NCI-H1694 (cell line): ENCODE data around the gene MYH9.
A peak's percentile ranks its signal among the peaks of the same experiment; 100 is the strongest.

ENCODE experiments used
- DNase-seq: peaks from one replicate; lab custom pipeline; 2025; lab: John Stamatoyannopoulos, UW

Gene MYH9

GRCh38 chr22:36315325-36315724 is 72.4 kb downstream of the MYH9 start:
- DNase-seq: no peak

- no peak for DNase-seq
Measured at GRCh38 chr22:36311386-36312085, 76.2 kb downstream of the MYH9 start.

GRCh38 chr22:36308880-36309279 is 78.9 kb downstream of the MYH9 start:
- DNase-seq: no peak

DNA sequence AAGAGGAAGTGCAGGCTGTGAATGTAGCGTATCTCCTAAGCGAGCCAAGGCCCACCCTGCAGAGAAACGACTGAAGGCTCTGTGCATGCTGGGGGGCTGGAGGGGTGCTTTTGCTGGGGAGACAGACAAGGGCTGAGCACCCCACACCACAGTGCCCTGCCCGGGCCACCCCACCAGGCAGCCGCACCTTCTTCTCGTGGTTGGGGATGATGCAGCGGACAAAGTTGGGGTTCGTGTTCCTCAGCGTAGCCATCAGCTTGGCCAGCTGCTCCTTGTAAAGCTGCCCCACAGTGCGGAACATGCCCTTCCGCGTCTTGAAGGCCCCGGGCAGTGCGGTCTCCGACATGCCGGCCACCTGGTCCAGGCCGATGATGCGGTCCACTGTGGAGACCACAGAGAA is 81.5 kb downstream of the MYH9 start:
- no peak for DNase-seq

- DNase-seq: no peak
Measured at GRCh38 chr22:36305813-36306212, 82.0 kb downstream of the MYH9 start.

DNA sequence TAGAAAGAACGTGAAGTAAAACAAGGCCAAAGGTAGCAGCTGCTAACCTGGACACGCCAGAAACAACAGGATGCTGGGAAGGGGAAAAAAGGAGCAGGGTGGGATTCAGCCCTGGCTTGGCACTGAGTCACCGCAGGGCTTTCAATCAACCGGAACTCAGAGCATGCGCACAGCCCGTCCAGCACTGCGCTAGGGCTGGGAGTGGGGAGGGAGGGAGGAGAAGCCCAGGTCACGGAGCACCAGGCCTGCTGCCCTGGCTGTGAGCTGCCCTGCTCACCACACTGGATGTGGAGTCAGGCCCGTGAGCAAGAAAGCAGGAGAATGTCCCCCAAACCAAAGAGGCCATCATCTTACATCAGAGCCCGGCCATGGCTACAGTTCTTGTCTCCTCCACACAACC is 83.3 kb downstream of the MYH9 start:
- no peak for DNase-seq

DNA sequence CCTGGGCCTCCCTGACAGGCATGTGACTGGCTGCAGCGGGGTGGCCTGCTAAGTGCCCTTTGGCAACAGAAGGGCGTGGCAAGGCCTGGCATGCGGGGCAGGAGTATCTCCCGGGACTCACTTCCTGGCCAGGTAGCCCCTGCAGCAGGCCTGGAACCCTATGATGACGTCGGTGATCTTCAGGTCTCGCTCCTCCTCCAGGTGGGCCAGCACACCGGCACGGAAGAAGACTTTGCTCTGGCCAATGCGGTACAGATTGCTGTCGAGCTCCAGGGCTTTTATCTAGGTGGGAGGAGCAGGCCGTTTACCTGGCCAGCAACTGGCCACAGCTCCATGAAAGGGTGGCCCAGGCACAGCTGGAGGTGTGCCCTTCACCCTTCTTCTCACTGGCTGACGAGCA is 83.9 kb downstream of the MYH9 start:
- DNase-seq: no peak

GRCh38 chr22:36303115-36303467 is 84.7 kb downstream of the MYH9 start:
- DNase-seq: no peak

- no peak for DNase-seq
Measured at GRCh38 chr22:36302439-36303114, 85.2 kb downstream of the MYH9 start.

- DNase-seq: no peak
Measured at GRCh38 chr22:36301851-36302250, 85.9 kb downstream of the MYH9 start.

DNA sequence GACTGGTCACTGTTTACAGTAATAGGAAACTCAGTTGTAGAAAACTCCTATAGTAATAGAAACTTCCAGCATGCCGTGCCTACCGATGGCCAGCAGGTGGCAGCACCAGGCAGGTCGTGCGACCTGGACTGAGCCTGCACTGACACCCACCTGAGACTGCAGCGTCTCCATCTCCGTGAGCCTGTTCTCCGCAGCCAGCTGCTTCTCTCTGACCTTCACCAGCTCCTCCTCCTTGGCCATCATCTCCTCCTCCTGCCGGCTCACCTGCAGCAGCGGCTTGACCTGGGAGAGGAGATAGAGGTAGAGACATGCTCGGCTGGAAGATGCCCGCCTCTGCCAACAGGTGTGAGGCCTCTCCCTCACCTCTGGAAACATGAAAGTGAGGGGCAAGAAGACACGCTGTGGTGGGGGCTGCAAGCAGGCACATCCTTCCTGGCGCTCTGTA is 86.4 kb downstream of the MYH9 start:
- DNase-seq: peak; percentile 36

DNA sequence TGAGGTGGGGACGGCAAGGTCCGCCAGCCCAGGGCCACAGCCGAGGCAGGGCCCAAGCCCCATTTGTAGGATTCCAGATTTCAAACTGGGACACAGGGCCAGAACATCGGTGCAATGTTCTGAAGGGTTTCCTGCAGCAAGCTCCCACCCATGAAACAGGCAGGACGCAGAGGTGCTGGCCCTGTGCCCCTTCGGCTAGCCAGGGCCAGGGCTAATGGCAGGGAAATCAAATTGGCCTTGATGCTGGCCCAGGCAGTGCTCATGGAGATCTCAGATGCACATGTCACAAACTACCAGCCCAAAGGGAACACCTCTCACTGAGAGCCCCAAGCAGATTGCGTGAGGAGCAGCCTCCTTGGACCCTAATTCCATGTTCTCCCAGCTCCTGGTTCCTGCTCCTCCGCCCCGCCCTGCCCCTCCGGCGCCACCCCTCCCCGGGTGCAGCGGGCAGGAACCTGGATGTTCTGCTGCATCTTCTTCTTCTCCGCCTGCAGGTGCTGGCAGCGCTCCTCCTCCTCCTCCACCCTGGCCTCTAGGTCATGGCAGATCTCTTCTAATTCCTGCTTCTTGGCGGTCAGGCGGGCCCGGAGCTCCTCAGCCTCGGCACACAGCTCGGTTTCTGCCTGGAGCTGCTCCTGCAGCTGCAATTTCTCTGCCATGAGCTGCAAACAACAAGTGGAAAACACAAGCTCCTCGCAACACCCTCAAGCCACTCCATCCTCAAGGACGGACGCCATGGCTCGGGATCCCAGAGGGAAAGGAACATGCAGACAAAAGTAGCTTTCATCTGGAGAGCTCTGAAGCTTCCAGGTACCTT is 87.2 kb downstream of the MYH9 start:
- no peak for DNase-seq

GRCh38 chr22:36299911-36300310 is 87.9 kb downstream of the MYH9 start:
- DNase-seq: no peak

- no peak for DNase-seq
Measured at GRCh38 chr22:36299295-36299694, 88.5 kb downstream of the MYH9 start.

DNA sequence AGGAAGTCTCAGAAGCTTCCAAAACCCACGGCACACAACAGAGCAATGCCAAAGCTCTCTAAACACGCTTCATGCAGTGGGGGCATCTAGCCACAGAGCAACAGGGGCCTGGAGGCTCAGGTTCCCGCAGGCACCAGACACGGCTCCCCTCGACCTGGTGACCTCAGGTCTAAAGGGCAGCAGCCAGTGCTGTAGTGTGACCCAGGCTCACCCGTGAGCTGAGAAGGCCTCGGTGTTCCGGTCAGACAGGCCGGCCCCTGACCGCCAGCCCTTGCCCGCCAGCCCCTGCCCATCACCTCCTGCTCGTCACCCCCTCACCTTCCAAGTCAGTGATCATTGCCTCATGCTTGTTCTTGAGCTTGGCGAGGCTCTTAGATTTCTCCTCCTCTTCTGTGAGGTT is 89.2 kb downstream of the MYH9 start:
- no peak for DNase-seq

GRCh38 chr22:36298118-36298517 is 89.6 kb downstream of the MYH9 start:
- DNase-seq: no peak

DNA sequence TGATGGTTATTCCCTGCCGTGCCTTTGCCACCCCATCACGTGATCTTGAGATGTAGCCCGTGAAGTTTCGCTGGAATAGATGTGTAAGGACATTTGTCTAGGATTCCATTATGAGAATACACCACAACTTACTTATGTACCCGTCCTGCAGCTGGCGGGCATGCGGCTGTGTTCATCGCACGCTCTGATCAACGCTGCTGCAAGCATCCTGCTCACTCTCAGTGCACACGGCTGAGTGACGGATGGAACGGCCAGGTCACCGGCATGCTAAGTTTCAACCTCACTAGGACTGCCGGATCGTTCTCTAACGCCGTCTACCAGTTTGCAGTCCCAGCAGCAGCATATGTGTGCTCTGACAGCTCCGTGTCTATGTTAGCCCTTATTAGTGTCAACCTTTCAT is 90.2 kb downstream of the MYH9 start:
- DNase-seq: no peak

DNA sequence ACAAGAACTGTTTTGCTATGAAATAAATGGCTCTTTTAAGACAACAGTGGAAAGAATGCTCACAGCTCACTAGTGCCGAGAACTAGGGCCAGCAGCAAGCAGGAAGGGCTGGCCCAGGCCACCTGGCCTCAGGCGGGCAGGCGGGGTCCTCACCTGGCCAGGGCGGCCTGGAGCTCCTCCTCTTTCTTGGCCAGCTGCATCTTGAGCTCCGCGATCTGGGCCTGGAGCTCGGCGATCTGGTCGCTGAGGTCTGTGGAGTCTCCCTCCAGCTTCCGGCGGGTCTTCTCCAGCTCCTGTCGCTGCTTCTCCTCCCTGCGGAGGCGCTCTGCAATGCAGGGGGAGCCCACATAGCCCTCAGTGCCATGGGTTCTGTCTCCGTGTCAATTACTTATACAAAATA is 91.1 kb downstream of the MYH9 start:
- no peak for DNase-seq

DNA sequence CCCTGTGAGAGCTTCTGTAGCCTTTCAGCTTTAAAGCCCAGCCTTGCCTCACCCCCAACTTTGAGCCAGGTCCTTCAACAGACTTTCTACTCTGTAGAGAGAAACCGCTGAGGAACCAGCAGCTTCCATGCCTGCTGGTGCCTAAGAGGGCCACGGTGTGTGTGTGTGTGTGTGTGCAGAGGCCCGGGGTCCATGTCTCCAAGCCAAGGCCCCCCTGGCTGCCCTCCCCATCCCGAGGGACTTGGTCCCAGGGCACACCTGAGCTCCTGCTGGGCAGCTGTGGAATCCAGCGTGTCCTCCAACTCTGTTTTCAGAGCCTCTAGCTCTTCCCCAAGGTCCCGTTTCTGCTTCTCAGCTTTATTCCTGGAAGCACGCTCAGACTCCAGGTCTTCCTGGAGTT is 92.5 kb downstream of the MYH9 start:
- no peak for DNase-seq

DNA sequence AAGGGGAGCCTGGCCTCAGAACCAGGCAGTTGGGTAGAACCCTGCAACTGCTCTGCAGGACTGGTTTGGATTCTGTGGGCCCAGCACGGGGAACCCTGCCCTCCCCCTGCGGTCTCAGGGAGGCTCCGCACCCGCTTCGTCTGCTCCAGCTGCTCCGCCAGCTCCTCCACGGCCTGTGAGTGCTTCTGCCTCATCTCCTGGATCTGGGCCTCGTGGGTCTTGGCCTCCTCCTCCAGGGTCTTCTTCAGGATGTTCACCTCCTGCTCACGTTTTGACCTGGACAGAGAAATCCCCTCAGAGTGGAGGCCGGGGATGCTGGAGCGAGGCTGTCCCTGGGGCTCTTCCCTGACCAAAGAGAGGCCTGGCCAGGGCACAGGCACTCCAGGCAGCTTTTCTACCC is 93.0 kb downstream of the MYH9 start:
- no peak for DNase-seq

GRCh38 chr22:36294293-36294620 is 93.5 kb downstream of the MYH9 start:
- no peak for DNase-seq

GRCh38 chr22:36293606-36294292 is 94.0 kb downstream of the MYH9 start:
- DNase-seq: no peak
